GM18870 (cell line): ENCODE results near the gene ABLIM2.

Source experiments
- ATAC-seq: cut with Tn5 transposase; IDR thresholded peaks from one replicate; pipeline ENCODE4 v1.9.1; 2021; ENCODE audit warnings: moderate library complexity; ENCODE audit not compliant: unreplicated experiment

The ABLIM2 gene

GRCh38 chr4:8088966-8089491 lies 69.6 kb downstream of the ABLIM2 start:
- no peak for ATAC-seq

- no peak for ATAC-seq
These were observed 70.6 kb downstream of the ABLIM2 start for GRCh38 chr4:8087921-8088495.

- no peak for ATAC-seq
These were observed 71.7 kb downstream of the ABLIM2 start for GRCh38 chr4:8086783-8087445.

- ATAC-seq = no peak
These were observed 73.0 kb downstream of the ABLIM2 start for GRCh38 chr4:8085491-8086117.

- ATAC-seq = no peak
These were observed 73.7 kb downstream of the ABLIM2 start for GRCh38 chr4:8084712-8085490.

GRCh38 chr4:8084031-8084660 lies 74.5 kb downstream of the ABLIM2 start:
- ATAC-seq = no peak

- ATAC-seq = no peak
These were observed 75.4 kb downstream of the ABLIM2 start for GRCh38 chr4:8083086-8083825.

- no peak for ATAC-seq
These were observed 76.0 kb downstream of the ABLIM2 start for GRCh38 chr4:8082517-8083055.

GRCh38 chr4:8081621-8082516 lies 76.7 kb downstream of the ABLIM2 start:
- ATAC-seq = no peak

- ATAC-seq = no peak
These were observed 77.4 kb downstream of the ABLIM2 start for GRCh38 chr4:8081171-8081570.

- no peak for ATAC-seq
These were observed 77.9 kb downstream of the ABLIM2 start for GRCh38 chr4:8080754-8081065.

- ATAC-seq = no peak
These were observed 78.5 kb downstream of the ABLIM2 start for GRCh38 chr4:8079916-8080753.

- no peak for ATAC-seq
These were observed 79.4 kb downstream of the ABLIM2 start for GRCh38 chr4:8079031-8079885.

- ATAC-seq = no peak
These were observed 80.0 kb downstream of the ABLIM2 start for GRCh38 chr4:8078610-8079015.

GRCh38 chr4:8078109-8078494 lies 80.5 kb downstream of the ABLIM2 start:
- no peak for ATAC-seq

GRCh38 chr4:8077181-8078108 lies 81.2 kb downstream of the ABLIM2 start:
- no peak for ATAC-seq
